GM21576 (cell line): Measurements from ENCODE around the gene MICAL1.
"Not testable (repeated sequence)": the region's sequence is repeated elsewhere in the genome, so short reads cannot be mapped to it uniquely, and the experiment has no call there.

Source experiments
- ATAC-seq: cut with Tn5 transposase; IDR thresholded peaks from one replicate; pipeline ENCODE4 v1.9.1; 2021; ENCODE audit warnings: mild to moderate bottlenecking, moderate library complexity; ENCODE audit not compliant: unreplicated experiment

Gene MICAL1

DNA sequence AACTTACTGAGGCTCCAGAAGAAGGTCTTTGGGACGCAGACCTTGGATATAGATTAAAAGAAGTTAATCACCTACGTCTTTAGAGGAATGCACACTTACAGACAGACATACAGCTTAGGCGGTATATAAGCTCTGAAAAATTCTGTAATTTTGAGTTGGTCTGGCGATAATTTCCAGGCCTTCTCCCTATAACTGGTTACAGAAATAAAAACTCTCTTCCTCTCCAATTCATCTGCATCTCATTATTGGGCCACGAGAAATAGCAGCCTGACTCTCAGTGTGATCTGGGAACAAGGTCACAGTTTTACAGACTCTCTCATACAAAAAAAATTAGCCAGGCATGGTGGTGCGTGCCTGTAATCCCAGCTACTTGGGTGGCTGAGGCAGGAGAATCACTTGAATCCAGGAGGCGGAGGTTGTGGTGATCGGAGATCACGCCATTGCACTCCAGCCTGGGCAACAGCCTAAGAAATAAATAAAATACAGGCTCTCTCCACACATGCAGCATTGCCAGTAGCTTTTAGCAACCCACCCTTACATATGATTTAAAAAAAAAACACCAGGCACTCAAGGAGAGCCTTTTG, 22.7 kb upstream of the MICAL1 start:
- no peak for ATAC-seq

DNA sequence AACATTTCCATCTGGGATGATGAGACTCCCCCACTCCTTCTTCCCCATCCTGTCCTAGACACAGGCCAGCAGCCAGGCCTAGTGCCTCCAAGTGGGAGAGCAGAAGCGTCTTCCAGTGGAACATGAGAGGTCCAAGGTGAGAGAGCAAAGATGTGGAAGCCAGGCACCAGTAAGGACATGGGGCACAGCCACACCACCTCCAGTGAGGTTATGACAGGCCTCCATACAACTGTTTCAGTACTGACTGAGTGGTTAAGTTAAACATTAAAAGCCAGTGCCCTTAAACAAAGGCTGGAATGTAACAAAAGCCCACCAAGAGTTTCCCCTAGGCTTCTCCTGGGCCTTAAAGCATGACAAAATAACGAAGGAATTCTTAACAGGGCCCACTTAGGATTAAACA, 22.2 kb upstream of the MICAL1 start:
- peak; percentile 39 for ATAC-seq

DNA sequence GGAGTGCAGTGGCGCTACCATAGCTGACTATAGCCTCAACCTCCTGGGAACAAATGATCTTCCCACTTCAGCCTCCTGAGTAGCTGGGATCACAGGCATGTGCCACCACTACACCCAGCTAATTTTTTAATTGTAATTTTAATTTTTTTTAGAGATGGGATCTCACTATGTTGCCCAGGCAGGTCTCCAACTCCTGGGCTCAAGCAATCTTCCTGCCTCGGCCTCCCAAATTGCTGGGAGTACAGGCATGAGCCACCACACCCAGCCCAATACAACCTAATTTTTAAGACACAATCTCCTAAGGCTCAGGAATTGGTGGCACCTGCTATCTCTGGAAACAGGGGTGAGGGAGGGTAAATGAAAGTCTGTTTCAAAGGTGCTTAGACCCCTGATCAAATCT, 21.6 kb upstream of the MICAL1 start:
- ATAC-seq: no peak

DNA sequence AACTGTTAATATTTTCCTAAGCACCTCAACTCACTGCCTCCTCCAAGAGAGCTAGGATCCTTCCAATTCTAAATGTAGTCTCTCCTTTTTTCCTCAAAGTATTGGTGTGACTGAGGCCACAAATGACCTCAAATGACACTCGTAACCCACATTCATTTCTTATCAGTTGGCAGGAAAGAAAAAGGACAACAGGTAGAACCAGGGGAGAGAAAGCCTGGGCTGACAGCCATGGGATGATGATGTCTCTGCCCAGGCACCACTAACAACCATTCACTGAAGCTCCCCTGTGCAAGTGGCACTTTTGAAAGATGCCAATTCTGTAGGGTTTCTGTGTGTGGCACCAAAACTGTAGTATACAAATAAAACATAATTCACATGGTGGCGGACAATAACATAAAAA, 20.1 kb upstream of the MICAL1 start:
- ATAC-seq: no peak

DNA sequence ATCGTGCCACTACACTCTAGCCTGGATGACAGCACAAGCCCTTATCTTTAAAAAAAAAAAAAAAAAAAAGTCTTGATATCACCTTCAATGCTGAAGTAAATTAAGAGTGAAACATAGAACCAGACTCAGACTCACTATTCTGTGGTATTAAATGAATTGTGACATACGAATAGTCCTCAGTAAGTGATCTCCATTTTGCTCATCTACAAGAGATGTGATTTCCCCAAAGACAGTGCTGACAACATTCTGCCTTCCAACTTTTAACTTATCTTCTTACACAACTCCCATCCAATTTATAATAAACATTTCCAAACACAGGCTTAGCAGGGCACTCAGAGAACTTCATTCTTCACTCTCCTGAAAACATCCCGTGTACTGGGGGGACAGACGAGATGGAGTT, 19.4 kb upstream of the MICAL1 start:
- no peak for ATAC-seq

DNA sequence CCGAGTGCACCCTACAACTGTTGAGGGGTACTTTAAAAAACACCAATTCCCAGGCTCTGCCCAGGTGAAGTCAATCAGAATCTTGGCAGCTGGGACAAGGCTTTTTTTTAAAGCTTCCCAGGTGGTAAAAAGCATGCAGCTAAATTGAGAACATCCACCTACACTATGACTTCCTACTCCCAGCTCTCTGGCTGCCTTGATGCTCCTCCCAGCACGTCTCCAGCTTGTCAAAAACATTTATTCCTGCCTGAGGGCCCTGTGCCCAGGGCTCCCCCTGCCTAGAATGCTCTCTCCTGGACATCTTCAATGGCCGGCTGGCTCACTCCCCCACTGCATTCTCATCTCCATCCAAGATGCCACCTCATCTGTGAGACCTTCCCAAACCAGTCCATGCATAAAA, 17.5 kb upstream of the MICAL1 start:
- no peak for ATAC-seq

DNA sequence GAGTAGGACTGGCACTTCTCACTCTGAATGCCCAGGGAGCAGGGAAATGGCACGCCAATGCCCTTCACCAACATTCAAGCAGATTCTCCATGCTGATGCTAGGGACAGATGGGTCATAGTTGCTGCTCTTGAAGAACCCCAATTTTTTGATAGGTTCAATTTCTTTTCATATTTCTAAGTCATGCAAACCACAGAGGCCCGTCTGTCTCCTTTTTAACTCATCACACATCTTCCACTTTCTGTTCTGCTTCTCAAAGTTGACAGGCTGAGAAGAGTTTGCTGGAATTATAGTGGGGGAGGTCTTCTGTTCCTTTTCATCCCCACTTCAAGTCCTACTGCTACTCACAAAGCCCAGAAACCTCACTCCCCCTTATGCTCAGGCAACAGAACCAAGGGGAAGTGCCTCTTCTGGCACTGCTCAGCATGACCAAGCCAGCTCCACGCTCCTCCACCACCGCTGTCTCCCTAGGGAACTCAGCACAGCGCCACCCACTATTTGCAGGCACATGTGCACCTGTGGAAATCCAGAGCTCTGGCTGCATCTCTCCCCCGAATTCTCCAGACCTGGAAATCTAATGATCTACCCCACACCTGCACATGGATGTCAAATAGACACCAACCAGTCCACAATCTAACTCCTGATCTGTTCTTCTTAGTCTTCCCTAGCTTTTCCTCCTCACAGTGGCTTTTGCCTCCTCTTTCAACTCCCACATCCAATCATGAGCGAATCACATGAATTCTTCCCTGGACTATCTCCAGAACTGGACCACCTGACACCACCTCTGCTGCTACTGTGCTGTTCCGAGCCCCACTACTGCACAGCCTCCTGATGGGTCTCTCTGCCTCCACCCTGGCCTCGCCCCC, 16.8 kb upstream of the MICAL1 start:
- peak; percentile 61 for ATAC-seq

DNA sequence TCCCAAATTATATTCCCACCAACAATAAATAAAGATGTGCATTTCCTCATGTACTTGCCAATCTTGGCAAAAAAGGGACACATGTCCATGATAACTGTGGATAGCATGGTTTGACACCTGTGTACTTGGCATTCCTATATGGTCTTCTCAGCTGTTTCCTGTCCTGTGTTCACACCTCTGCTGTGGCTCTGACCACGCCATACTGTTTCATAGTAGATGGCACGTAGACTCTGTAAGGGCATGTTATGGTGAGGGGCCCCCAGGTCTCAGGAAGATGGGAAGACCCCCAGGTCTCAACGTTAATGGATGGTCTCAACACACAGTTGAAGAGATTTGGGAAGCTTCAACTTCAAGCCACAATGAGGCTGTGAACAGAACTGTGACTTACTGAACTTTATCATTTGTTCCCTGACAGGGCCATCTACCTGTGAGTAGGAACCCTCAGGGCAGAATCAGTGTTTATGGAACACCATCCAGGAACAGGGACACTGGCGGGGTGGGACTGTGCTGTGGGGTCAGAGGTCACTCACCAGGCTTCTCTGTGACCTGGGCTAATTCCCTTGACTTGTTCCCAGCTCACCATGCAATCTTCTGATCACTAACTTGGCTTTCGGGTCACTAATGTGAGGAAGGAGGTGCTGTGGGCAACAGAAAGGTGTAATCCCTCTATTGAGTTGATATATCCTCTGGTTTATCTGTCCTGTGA, 15.7 kb upstream of the MICAL1 start:
- no peak for ATAC-seq

DNA sequence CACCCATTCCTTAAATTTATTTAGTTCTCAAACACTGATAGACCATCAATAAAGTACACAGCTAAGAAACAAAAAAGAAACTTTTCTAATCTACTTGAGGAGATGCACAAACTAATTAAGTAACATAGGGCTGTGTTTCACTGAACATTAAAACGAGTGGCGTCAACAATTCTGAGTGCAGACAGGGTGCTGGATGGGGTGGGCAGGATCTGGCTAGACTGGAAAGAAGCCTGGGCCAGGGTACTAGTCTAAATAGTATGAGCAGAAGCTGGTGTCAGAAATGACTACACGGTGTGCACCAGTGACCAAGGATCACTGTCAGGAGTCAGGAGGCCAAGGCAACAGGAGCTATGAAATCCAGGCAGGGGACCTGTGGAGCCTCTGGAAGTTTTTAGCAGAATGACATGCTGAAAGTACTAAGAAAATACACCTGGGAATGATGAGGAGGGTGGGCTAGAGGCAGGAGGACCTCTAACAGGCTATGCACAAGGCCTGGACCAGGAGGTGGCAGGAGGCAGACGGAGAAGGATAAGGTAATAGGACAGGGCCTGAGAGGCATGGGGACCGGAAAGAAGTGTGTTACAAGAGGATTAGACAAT, 14.1 kb upstream of the MICAL1 start:
- ATAC-seq: no peak

DNA sequence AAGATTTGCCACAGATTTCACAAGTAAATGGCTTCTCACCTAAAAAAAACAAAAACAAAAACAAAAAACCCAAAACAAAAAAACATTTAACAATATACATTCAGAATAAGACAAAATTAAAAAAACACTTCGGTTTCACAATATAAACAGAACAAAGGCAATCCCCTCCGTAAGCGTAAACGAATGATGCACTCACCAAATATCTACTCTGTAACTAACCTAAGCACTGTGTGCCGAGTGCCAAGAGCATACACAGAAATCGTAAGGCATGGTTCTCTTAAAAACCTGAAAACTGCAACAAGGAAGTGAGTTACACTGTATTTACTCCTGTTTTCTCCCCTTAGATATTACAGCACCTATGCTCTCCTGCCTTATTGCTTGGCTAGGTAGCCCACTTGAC, 12.1 kb upstream of the MICAL1 start:
- no peak for ATAC-seq

DNA sequence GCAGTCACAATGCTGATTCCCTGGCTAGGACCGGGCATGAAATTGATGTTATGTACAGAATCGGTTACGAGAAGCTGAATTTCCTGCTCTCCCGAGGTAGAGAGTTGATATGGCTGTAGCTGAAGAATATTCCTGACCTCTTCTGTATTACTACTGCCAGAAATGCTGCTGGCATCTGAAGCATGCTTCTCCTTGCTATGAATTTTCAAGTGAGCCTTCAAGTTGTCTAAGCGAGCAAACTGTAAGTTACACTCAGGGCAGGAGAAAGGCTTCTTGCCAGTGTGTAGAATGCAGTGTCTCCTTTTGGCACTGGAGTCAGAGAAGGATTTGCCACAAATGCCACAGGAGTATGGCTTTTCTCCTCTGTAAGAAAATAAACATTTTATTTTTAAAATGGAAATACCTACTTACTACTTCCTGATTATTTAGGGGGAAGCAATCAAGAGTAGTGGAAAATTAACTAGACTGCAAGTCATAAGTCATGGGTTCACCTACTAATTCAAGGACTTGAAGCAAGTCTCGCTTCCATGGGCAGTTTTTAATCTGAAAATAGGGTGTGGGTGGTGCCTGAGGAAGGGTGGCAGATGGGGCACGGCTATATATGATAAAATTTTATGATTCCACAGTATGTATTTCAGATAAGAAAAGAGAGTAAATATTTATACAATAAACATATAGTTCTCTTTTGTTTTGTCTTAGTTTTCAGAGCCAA, 10.8 kb upstream of the MICAL1 start:
- no peak for ATAC-seq

DNA sequence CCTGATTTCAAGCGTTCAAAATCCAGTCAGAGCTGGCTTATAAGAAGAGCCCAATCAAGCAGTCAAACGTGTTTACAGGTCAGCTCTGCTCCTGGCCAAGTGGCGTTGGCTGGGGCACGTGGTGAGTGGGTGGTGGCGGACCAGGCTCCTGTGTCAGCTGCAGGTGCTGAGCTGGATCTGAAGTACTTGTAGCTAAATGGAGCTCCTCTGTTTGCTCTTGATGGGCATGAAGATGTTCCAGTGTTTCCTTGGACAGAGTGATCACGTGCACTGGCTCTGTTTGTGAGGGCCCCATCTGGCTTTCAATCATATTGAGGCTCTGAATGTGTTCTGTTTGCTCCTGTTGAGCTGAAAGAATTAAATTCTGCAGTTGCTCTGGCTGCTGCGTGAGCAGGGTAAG, 10.2 kb upstream of the MICAL1 start:
- no peak for ATAC-seq

DNA sequence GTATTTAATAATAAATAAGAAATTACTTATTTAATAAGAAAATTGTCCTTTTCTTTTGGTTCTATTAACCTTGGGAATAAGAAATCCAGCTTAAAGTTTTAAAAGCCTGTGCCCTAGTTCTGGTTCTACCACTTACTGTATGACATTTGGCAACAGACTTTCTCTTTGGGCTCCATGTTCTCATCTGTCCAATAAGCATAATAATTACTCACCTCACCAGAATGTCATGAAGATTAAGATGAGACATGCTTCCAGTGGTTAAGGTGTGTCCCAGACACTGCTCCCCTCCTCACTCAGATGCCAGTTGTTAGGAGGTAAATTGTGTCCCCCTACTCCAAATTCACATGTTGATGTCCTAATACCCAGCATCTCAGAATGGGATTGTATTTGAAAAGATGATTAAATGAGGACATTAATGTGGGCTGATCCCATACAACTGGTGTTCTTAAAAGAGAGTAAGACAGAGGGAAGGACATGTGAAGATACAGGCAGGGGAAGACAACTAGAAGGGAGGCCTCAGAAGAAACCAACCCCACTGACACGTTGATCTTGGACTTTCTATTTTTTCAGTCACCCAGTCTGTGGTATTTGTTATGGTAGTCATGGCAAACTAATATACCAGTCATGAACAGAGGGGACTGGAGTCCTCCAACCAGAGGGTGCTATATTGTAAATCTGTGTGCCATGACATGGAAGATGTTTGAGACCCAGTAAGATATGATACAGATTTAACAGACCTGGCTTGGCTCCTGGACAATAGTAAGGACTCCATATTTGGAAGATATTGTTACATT, 6.4 kb upstream of the MICAL1 start:
- ATAC-seq: no peak

DNA sequence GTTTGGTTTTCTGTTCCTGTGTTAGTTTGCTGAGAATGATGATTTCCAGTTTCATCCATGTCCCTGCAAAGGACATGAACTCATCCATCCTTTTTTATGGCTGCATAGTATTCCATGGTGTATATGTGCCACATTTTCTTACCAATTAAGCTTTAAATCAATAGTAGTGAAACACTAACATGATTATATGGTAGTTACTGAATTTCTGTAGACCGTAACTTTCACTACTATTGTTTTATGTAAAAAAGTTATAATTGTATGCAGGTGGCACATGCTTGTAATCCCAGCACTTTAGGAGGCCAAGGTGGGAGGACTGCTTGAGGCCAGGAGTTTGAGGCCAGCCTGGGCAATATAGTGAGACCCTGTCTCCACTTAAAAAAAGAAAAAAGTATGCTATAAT, 5.6 kb upstream of the MICAL1 start:
- not testable (repeated sequence) for ATAC-seq

DNA sequence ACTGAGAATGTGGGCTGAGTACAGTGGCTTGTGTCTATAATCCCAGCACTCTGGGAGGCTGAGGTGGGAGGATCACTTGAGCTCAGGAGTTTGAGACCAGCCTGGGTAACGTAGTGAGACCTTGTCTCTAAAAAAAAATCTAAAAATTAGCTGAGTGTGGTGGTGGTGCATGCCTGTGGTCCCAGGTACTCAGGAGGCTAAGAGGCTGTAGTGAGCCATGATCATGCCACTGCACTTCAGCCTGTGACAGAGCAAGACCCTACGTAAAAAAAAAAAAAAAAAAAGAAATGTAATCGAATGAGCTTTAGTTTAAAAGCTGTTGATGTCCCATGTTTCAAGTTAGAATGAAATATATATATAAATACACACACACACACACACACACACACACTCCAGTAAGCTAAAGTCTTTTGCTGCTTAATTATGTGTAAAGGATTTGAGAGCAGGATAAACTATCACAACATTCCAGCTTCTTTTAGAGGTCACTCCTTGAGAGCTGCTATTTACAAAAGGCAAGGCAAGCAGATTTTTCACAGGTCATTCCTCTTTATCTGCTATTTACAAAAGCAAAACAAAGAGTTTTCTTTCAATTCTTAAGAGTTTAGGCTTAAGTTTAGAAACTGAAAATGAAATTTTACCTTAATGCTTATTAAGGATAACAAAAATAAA, 4.7 kb upstream of the MICAL1 start:
- no peak for ATAC-seq

DNA sequence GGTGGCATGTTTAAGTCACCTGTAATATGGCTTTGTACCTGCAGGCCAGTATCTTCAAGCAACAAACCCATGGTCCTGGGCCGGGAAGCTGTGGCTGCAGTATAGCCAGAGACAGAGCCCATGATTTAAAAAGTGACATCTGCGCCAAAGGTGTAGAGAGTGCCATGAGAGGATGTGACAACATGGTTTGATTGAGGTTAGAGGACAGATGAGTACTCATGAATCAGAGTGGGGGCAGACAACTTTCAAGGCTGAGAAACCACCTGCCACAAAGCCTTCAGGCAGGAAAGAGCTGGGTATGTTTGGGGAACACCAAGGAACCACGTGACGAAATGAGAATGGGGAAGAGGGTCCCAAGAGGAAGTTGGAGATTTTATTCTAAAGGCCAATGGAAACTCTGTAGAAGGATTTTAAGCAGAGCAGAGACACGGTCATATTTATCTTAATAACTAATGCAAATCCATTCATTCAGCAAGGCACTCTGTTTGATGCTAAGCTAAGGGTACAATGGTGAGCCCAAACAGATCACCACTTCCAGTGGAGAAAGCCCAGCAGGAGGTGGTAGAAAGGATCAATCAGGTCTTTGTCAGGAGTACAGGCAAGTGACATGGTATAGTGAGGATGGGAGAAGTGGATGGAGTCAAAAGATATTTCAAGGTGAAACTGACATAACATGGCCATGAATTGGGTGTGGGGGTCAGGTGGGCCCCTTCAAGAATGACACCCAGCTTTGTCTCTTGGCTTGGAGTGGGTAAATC, 3.4 kb upstream of the MICAL1 start:
- ATAC-seq: peak; percentile 19

DNA sequence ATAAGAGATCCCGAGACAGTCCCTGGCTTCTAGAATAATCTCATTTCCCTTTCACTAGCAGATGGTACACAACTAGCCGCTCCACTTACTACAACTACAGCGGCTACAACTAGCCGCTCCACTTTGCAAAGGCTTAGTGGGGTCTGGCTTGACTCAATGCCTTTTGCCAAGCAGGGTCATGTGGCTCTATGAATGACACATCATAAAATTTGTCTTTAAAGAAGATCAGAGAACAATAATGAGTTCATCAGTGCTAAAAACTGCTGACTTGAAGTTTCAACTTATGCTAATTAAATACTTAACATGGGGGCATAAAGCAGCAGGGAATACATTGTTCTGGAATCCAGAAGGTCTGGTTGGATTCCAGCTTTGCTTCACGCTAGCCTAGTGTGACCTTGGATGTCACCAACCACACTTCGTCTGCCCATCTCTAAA, 2.0 kb upstream of the MICAL1 start:
- no peak for ATAC-seq

DNA sequence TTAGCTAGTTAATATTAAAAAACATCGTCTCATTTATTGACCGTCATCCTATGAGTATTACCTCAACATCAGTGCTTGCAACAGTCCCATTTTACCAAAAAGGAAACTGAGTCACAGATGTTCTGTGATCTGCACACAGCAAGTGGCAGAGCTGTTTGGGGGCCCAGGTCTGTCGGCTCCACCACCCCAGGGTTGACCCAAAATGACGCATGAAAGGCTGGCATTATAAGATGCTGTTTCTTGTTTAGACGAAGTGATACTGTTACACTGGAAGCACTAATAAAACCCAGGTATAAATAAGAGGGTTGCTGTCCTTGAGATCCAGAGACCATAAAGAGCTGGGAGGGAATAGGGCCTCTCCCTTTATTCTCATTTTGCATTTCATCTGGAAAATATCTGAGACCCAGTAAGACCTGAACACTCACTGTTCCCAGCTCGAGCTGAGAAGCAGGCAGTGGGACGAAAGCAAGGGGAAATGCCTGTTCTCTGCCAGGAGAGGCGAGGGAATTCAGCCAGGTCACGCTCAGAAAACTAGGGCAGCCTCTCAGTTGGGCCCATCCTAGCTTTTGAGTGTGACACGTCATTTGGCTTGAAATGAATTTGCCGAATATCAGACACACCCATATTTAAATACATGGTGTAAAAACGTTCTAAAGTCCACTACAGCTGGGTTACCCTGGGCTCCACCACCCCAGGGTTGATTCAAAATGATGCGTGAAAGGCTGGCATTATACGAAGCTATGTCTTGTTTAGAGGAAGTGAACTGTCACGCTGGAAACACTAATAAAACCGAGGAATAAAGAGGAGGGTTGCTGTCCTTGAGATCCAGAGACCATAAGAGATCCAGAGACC, 1.4 kb upstream of the MICAL1 start:
- no peak for ATAC-seq
